Astrocyte (in vitro differentiated cells and primary cell): ENCODE results near the gene REEP6. TPM values are rescaled to one million over a fixed set of nuclear protein-coding genes. Genes with fewer than 3 reads are reported as not detected.

Experiments used
- DNase-seq: peaks from one replicate; pipeline ENCODE4 v3.0.0-alpha.2; 2010; ENCODE audit warnings: low read depth
- FAIRE-seq: peaks from 2 replicates; lab custom pipeline; 2011; peaks lifted over from hg19 to GRCh38; lab: Jason Lieb, UNC
- H2AFZ ChIP-seq: 2 replicates; pipeline ENCODE4 v1.6.0; 2012; ENCODE audit warnings: low read depth, low read length, inconsistent platforms
- H3K27ac ChIP-seq: 2 replicates; pipeline ENCODE4 v1.5.1; 2011; ENCODE audit warnings: low read depth, low read length, inconsistent platforms
- H3K27me3 ChIP-seq: 2 replicates; pipeline ENCODE4 v1.6.0; 2011; ENCODE audit warnings: low read length, inconsistent platforms; ENCODE audit not compliant: insufficient read depth
- H3K36me3 ChIP-seq: 2 replicates; pipeline ENCODE4 v1.5.1; 2011; ENCODE audit warnings: low read length, inconsistent platforms; ENCODE audit not compliant: insufficient read depth
- H3K4me1 ChIP-seq: 2 replicates; pipeline ENCODE4 v1.5.1; 2011; ENCODE audit warnings: low read length, inconsistent platforms; ENCODE audit not compliant: insufficient read depth
- H3K4me2 ChIP-seq: 2 replicates; pipeline ENCODE4 v1.6.0; 2012; ENCODE audit warnings: low read length, inconsistent platforms
- H3K4me3 ChIP-seq: 2 replicates; pipeline ENCODE4 v1.5.1; 2011; ENCODE audit warnings: low read depth, mild to moderate bottlenecking, low read length, inconsistent platforms; ENCODE audit not compliant: insufficient read depth
- H3K79me2 ChIP-seq: 2 replicates; pipeline ENCODE4 v1.6.0; 2012; ENCODE audit warnings: mild to moderate bottlenecking, low read length, inconsistent platforms; ENCODE audit not compliant: insufficient read depth
- H3K9ac ChIP-seq: 2 replicates; pipeline ENCODE4 v1.6.0; 2012; ENCODE audit warnings: mild to moderate bottlenecking, low read length, inconsistent platforms
- H3K9me3 ChIP-seq: 2 replicates; pipeline ENCODE4 v1.5.1; 2012; ENCODE audit warnings: low read depth, mild to moderate bottlenecking, low read length, inconsistent platforms; ENCODE audit not compliant: insufficient read depth
- H4K20me1 ChIP-seq: 2 replicates; pipeline ENCODE4 v1.6.0; 2012; ENCODE audit warnings: low read length, inconsistent platforms; ENCODE audit not compliant: insufficient read depth
- H3K27ac Mint-ChIP-seq: one replicate; pipeline ENCODE4 v1.8.0; 2021; ENCODE audit warnings: mild to moderate bottlenecking, mixed read lengths; ENCODE audit not compliant: unreplicated experiment
- H3K27me3 Mint-ChIP-seq: one replicate; pipeline ENCODE4 v1.8.0; 2021; ENCODE audit warnings: low read depth, mixed read lengths; ENCODE audit not compliant: unreplicated experiment
- H3K36me3 Mint-ChIP-seq: one replicate; pipeline ENCODE4 v1.8.0; 2021; ENCODE audit warnings: low read depth, mixed read lengths; ENCODE audit not compliant: unreplicated experiment
- H3K4me1 Mint-ChIP-seq: one replicate; pipeline ENCODE4 v1.8.0; 2021; ENCODE audit warnings: low read depth, mixed read lengths; ENCODE audit not compliant: unreplicated experiment
- H3K4me3 Mint-ChIP-seq: one replicate; pipeline ENCODE4 v1.8.0; 2021; ENCODE audit warnings: mild to moderate bottlenecking, moderate library complexity, mixed read lengths; ENCODE audit not compliant: unreplicated experiment
- H3K9me3 Mint-ChIP-seq: one replicate; pipeline ENCODE4 v1.8.0; 2021; ENCODE audit warnings: mild to moderate bottlenecking, mixed read lengths; ENCODE audit not compliant: unreplicated experiment
- EZH2 ChIP-seq: IDR thresholded peaks from 2 replicates; pipeline ENCODE4 v1.6.1; 2012; ENCODE audit warnings: mild to moderate bottlenecking, low read length, inconsistent platforms; ENCODE audit not compliant: insufficient read depth
- total RNA-seq: library from RNA; stranded (reverse); gene quantifications from 2 replicates; pipeline ENCODE4 v1.2.1, GENCODE V29; 2021
- TF ChIP-seq, protein P1 (sequence below): IDR thresholded peaks from 2 replicates; pipeline ENCODE4 v1.5.1; 2011; ENCODE audit warnings: low read depth, mild to moderate bottlenecking, inconsistent platforms, low read length, moderate library complexity; ENCODE audit not compliant: insufficient read depth

Gene REEP6
- total RNA-seq, 1 donor from 2014 or later: 5.7 TPM

DNA sequence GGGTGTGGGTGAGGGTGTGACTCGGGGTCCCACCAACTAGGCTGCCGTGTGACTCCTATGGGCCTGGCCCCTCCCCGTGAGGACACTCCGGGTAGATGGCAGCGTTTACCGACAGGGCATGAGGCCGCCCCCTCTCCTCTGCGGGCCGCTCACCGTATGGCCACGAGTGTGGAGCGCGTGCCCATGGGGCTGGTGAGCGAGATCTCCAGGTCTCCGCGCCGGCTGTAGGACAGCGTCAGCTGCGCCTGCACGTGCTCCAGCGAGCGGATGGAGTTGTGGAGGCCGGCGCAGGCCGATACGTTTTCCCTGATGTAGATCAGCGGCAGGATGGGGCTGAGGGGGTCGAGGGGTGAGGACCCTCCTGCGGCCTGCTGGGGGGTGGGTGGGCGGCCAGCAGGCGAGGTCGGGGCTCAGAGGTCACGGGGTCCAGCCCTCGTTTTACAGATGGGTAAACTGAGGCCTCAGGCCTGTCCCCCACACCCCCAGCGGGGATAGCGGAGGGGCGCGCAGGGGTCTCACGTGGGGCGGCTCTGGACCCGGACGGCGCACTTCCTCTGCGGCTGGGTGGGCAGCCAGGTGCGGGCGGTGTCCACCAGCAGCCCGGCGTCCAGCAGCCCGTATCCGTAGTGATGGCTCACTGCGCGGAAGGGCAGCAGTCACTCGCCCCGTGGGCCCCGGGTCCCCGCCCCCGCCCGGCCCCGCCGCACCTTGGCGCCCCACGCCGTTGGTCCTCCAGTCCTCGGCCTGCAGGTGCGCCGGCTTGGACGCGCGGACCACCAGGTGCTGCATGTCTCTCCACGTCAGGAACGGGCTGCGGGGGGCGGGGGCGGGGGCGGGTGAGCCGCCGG lies 7.6 kb upstream of the REEP6 start:
- H4K20me1 ChIP-seq: no peaks in the 10 kb centered on the region
- no peak overlapping the region for H3K4me2 ChIP-seq
- H3K4me1 ChIP-seq: no peaks in the 10 kb centered on the region
- H2AFZ ChIP-seq: no peak overlapping the region
- H3K27ac ChIP-seq: no peak overlapping the region
- H3K27me3 ChIP-seq: no peaks in the 10 kb centered on the region
- Mint-ChIP-seq H3K4me1 (no peaks in the 10 kb centered on the region), H3K36me3 (no peaks in the 10 kb centered on the region), H3K9me3 (no peaks in the 10 kb centered on the region), H3K4me3 (no peak overlapping the region), H3K27me3 (no peaks in the 10 kb centered on the region), H3K27ac (no peak overlapping the region)
- peaks cover 7% of the 10 kb centered on the region for H3K79me2 ChIP-seq
- DNase-seq (no peak), FAIRE-seq (no peak)
- TF ChIP-seq EZH2: no peak
- TF ChIP-seq, protein P1, sequence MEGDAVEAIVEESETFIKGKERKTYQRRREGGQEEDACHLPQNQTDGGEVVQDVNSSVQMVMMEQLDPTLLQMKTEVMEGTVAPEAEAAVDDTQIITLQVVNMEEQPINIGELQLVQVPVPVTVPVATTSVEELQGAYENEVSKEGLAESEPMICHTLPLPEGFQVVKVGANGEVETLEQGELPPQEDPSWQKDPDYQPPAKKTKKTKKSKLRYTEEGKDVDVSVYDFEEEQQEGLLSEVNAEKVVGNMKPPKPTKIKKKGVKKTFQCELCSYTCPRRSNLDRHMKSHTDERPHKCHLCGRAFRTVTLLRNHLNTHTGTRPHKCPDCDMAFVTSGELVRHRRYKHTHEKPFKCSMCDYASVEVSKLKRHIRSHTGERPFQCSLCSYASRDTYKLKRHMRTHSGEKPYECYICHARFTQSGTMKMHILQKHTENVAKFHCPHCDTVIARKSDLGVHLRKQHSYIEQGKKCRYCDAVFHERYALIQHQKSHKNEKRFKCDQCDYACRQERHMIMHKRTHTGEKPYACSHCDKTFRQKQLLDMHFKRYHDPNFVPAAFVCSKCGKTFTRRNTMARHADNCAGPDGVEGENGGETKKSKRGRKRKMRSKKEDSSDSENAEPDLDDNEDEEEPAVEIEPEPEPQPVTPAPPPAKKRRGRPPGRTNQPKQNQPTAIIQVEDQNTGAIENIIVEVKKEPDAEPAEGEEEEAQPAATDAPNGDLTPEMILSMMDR: no peak
- H3K36me3 ChIP-seq: no peaks in the 10 kb centered on the region
- no peak overlapping the region for H3K4me3 ChIP-seq
- H3K9ac ChIP-seq: no peak overlapping the region
- H3K9me3 ChIP-seq: no peaks in the 10 kb centered on the region

DNA sequence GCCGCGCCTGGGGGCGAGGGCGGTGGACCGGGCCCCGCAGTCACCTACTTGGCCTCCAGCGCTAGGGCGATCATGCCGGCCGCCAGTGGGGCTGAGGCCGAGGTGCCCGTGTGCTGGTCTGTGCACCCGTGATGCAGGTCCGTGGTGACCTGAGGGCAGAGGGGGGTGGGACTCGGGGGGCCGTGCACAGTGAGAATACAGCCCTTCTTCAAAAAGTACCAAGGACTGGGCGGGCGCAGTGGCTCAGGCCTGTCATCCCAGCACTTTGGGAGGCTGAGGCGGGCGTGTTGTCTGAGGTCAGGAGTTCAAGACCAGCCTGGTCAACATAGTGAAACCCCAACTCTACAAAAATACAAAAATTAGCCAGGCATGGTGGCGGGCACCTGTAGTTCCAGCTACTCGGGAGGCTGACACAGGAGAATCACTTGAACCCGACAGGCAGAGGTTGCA lies 7.0 kb upstream of the REEP6 start:
- Mint-ChIP-seq H3K27ac (no peak overlapping the region), H3K36me3 (no peaks in the 10 kb centered on the region), H3K9me3 (no peaks in the 10 kb centered on the region), H3K4me1 (no peaks in the 10 kb centered on the region), H3K4me3 (no peak overlapping the region), H3K27me3 (no peaks in the 10 kb centered on the region)
- Histone ChIP-seq H3K79me2 (peaks cover under 1% of the 10 kb centered on the region), H3K36me3 (no peaks in the 10 kb centered on the region), H3K4me2 (no peak overlapping the region), H4K20me1 (no peaks in the 10 kb centered on the region), H3K4me1 (no peaks in the 10 kb centered on the region), H2AFZ (no peak overlapping the region), H3K4me3 (no peak overlapping the region), H3K27ac (no peak overlapping the region), H3K27me3 (no peaks in the 10 kb centered on the region), H3K9ac (no peak overlapping the region), H3K9me3 (no peaks in the 10 kb centered on the region)
- DNase-seq (no peak), FAIRE-seq (no peak)
- no peak for TF ChIP-seq EZH2
- TF ChIP-seq, protein P1: no peak
